Activated T-cell treated with anti-CD3 and anti-CD28 coated beads for 1 hour (primary cell): ENCODE data around the gene GJB5.

ENCODE experiments used
- DNase-seq: peaks from one replicate; pipeline ENCODE4 v3.0.0-alpha.2; 2020; ENCODE audit warnings: low read depth

The GJB5 gene

DNA sequence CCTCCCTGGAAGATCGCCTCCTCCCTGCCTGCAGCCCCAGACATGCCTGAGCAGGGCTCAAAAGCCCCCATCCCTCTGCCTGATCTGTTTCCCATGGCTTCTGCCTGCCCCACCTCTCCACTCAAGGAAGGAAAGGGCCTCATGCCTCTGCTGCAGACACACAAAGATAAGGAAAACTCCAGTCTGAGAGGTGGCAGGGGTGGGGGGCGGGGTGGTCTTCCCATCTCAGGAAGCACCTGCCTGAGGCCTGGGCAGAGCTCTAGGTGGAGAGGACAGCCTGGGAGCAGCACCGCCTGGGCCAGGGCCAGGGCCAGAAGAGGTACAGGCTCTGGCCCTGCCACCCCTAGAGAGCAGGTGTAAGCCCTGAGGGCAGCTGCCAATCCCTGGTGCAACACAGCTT lies 22.1 kb downstream of the GJB5 start:
- DNase-seq: no peak

DNA sequence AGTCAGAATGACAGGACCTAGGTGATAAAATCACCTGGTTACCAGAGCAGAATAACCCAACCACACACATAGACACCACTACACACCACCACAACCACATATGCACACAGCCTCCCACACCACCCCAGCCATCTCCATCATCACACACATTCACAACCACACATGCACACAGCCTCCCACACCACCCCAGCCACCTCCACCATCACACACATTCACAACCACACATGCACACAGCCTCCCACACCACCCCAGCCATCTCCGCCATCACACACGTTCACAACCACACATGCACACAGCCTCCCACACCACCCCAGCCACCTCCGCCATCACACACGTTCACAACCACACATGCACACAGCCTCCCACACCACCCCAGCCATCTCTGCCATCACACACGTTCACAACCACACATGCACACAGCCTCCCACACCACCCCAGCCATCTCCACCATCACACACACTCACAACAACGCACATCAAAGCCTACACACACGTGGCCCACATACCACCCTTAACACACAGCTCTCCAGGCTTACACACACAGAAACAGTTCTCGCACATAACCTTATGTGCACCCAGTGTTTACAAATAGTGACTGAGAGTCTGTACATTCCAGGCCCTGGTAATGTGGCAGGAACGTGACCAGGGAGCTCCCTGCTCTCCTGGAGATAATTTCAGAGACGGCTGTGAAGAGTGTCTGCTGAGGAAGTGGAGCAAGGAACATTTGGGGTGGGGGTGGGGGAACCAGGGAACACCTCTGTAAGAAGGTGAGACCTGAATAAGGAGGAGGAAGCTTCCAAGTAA lies 22.9 kb downstream of the GJB5 start:
- no peak for DNase-seq

DNA sequence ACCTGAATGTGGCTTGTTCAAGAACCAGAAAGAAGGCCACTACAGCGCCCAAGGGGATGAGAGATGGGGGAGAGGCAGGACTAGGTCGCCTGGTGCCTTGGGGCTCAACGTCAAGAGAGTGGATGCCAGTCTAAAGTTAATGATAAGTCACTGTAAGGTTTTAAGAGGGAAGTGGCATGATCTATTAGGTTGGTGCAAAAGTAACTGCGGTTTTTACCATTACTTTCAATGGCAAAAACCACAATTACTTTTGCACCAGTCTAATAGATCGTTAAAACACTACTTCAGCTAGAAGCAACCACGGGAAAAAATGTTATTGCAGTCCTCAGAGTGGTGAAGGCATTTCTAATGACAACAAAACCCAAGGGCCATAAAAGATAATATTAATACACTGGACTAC lies 23.5 kb downstream of the GJB5 start:
- no peak for DNase-seq

DNA sequence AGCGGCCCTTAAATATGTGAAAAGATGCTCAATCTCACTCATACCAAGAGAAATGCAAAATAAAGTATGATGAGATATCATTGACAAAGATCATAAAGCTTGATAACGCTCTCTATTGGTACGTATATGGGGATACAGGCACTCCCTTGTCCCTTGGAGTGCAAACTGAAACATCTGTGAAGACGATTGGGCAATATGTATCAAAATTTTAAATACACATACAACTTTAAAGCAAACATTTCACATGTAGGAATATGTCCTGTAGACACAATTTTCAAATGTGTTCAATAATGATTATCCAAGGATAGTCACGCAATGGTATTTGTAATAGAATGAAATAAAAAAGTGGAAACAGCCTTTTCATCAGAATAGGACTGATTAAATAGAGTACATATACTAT lies 24.2 kb downstream of the GJB5 start:
- no peak for DNase-seq

DNA sequence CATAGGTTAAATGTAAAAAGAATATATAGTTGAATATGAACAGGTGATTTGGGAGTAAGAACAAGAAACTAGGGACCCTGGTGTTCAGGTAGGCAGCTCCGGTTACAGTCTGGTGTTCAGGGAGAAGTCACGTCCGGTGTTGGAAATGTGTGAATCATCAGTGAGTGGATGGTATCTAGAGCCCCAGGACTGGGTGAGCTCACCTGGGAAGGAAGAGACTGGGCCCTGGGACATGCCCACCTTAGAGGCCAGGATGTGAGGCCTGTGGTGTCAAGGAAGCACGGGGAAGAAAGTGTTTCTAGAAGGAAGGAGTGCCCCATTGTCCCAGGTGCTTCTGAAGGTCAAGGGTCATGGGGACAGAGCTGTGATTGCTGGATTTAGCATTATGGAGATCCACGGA lies 24.7 kb downstream of the GJB5 start:
- no peak for DNase-seq

- DNase-seq: no peak
Observed at GRCh38 chr1:34779962-34780361, 25.1 kb downstream of the GJB5 start.

DNA sequence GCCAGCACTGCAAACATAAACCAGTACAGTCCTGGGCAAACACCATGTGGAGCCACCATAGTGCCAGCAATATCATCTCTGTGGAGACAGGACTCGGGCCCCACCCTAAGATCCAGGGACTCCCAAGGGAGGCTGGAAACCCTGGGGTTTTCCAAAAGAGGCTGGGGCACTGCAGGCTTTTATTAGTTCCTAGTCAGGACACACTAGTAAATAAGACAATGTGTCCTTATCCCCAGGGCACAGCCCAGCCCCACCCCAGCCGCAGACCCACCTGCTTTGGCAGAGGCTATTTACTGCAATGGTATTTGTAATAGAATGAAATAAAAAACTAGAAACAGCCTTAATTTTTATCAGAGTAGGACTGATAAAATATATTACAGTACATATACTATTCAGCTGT lies 25.7 kb downstream of the GJB5 start:
- no peak for DNase-seq

DNA sequence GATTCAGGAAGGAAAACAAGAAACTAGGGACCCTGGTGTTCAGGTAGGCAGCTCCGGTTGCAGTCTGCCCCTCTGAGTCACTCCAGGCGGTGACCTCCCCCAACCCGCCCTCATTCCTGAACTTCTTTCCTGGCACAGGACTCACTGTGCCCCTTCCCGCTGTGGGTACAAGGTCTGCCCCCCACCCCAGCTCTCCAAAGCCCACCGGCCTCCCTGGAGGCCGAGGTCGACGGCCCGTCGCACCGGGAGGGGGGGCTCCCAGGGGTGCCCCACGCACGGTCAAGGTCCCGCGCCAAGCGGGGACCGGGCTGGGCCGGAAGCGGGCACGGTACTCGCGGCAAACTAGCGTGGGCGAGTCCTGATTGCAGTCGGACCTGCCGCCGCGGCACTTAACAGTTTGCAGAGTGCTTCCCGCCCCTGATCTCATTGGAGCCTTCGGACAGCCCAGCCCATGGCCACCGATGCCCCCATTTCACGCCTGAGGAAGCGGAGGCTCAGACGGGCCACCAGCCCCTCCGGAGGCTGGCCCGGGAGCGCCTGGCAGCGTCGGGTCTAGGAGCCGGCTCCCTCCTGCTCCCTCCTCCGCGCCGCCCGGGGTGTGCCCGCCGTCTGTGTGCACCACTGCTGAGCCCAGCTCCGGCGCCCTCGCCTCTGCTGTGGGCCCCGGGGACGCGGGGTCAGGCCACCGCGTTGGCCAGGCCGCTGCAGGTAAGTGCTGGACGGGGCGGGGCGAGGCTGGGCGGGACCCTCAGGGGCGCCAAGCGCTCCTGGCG lies 26.4 kb downstream of the GJB5 start, which contains the start of gene GJB3:
Gene GJB3, plus strand, starts transcription at position 144 of the 773 bp plus-strand sequence. CDS start 3,549 bp downstream, outside the sequence.
- DNase-seq: no peak

GRCh38 chr1:34781844-34782391 lies 27.1 kb downstream of the GJB5 start:
- DNase-seq: no peak

DNA sequence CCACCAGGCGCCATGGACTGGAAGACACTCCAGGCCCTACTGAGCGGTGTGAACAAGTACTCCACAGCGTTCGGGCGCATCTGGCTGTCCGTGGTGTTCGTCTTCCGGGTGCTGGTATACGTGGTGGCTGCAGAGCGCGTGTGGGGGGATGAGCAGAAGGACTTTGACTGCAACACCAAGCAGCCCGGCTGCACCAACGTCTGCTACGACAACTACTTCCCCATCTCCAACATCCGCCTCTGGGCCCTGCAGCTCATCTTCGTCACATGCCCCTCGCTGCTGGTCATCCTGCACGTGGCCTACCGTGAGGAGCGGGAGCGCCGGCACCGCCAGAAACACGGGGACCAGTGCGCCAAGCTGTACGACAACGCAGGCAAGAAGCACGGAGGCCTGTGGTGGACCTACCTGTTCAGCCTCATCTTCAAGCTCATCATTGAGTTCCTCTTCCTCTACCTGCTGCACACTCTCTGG lies 29.9 kb downstream of the GJB5 start:
- no peak for DNase-seq

DNA sequence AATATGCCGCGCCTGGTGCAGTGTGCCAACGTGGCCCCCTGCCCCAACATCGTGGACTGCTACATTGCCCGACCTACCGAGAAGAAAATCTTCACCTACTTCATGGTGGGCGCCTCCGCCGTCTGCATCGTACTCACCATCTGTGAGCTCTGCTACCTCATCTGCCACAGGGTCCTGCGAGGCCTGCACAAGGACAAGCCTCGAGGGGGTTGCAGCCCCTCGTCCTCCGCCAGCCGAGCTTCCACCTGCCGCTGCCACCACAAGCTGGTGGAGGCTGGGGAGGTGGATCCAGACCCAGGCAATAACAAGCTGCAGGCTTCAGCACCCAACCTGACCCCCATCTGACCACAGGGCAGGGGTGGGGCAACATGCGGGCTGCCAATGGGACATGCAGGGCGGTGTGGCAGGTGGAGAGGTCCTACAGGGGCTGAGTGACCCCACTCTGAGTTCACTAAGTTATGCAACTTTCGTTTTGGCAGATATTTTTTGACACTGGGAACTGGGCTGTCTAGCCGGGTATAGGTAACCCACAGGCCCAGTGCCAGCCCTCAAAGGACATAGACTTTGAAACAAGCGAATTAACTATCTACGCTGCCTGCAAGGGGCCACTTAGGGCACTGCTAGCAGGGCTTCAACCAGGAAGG lies 30.5 kb downstream of the GJB5 start:
- DNase-seq: no peak

GRCh38 chr1:34785875-34786470 lies 31.1 kb downstream of the GJB5 start:
- no peak for DNase-seq

DNA sequence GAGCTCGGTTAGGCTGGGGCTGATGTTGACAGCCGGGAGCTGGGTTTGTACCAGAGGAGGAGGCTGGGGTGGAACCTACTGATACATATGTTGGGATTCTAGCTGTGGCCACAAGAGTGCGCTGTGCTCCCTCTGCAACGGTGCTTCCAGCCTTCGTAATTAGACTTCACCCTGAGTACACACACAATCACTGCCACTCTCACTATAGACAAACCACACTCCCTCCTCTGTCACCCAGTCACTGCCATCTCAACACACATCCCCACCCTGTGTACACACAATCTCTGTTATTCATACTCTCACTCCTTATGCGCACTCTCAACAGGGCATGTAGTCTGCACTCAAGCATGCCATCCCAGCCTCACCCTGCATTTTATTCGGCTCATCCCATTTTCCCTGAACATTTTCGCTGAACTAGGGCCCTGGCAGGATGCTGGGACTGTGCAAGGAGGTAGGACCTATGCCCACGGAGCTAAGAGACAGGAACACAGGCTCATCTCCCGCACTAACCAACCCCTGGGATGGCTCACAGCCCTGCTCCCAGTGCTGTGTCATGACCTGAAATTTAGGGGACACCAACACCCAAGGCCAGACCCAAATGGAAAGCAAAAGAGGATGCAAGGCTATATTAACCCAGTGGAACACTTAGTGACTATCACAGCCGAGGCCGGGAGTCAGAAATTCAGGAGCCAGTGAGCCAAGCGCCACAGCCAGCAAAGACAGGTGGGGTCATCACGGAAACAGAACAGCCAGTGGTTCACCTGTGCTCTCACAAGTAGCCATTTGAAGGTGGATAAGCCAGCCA lies 31.9 kb downstream of the GJB5 start:
- DNase-seq: peak; percentile 41

- DNase-seq: no peak
Observed at GRCh38 chr1:34787461-34788420, 32.9 kb downstream of the GJB5 start.

DNA sequence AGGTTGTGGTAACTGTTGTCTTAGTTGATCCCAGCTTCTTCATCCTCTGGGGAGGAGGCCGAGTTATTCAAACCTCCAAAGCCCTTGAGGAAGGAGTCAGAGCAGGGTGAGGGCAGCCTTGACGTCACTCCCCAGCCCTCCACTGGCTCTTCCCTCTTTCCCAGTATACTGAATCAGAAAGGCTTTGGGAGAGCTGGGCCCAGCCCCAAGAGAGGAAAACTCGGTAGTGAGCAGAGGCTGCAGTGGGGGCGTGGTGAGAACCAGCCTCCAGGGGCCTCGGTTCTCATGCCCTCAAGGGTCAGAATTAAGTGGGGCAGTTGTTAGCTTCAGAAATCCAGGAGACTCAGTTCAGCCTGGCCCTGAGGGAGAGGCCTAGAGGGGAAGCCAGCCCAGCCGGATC lies 36.1 kb downstream of the GJB5 start:
- DNase-seq: no peak

DNA sequence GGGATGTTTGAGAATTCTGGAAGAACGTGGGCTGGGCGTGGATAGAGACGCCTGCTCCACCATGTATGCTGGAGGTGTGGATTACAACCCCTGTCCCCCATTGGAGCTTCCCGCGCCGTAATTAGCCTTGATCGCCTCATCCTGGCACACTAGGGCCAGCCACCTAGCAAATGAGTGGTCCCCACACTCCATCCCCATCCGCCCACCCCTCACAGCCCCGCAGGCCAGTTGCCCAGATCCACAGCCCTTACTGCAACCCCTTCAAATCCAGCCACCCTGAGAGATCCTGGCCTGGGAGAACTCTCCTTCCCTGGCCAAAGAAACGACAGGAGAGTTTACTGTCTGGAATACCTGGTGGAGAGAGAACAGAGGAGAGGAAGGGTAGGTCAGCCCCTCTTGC lies 37.6 kb downstream of the GJB5 start:
- DNase-seq: no peak

DNA sequence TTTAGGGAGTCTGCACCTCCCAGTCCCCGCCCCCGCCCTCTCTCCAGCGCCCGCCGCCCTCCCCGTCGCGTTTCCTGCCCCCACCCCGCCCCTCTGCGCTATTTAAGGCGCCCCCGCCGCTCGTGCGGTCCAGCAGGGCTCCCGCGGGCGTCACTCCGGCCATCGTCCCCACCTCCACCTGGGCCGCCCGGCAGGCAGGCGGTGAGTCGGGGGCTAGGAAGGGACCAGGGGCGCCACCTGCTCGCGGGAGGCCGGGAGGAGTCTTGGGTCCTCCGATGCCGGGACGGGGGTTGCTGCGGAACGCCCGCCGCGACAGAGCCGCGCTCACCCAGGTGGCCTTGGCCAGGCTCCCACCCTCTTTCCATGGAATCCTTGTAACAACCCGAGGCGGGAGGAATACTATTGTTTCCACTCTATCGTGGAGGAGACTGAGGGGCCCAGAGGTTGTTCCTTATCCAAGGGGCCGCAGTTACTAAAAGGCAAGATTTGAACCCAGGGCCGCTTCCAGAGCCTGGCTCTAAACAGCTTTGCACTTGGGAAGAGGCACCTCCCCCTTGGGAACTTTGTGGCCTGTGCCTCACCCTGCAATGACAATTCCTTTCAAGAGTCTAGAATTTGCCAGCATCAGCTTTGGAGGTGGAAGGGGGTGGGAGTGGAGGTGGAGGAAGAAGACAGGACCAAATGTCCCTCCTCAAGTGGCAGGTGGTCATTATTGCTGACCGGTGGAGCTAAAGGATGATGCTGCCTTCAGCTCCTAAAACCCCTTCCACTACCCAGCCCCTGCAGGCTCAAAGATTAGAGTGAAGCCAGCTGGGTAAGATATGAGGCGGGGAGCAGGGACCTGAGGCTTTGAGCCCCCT lies 38.3 kb downstream of the GJB5 start, which contains the start of gene GJA4:
Gene GJA4, plus strand, starts transcription at position 132 of the 860 bp plus-strand sequence. CDS start 1,215 bp downstream, outside the sequence.
- no peak for DNase-seq

DNA sequence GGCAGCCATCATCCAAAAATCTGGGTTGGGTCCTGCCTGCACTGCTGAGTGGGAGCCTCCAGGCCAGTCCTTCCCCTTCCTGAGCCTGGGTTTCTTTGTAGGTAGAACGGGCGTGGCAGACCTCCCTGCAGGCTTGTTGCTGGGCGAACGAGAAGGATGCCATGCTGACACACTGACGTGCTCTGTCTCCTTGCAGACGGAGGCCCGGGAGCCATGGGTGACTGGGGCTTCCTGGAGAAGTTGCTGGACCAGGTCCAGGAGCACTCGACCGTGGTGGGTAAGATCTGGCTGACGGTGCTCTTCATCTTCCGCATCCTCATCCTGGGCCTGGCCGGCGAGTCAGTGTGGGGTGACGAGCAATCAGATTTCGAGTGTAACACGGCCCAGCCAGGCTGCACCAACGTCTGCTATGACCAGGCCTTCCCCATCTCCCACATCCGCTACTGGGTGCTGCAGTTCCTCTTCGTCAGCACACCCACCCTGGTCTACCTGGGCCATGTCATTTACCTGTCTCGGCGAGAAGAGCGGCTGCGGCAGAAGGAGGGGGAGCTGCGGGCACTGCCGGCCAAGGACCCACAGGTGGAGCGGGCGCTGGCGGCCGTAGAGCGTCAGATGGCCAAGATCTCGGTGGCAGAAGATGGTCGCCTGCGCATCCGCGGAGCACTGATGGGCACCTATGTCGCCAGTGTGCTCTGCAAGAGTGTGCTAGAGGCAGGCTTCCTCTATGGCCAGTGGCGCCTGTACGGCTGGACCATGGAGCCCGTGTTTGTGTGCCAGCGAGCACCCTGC lies 39.3 kb downstream of the GJB5 start:
- DNase-seq: no peak
